GM18907 (cell line): Measurements from ENCODE around the gene RAB3D.
"Not testable (repeated sequence)": the region's sequence is repeated elsewhere in the genome, so short reads cannot be mapped to it uniquely, and the experiment has no call there.

Source experiments
- ATAC-seq: cut with Tn5 transposase; IDR thresholded peaks from one replicate; pipeline ENCODE4 v1.9.1; 2021; ENCODE audit warnings: mild to moderate bottlenecking, moderate library complexity; ENCODE audit not compliant: unreplicated experiment

RAB3D gene

GRCh38 chr19:11340099-11340467, 626 bp upstream of the RAB3D start:
- ATAC-seq = not testable (repeated sequence)

GRCh38 chr19:11338569-11339253, 746 bp downstream of the RAB3D start:
- ATAC-seq = no peak

- no peak for ATAC-seq
Measured at GRCh38 chr19:11338121-11338520, 1.3 kb downstream of the RAB3D start.

DNA sequence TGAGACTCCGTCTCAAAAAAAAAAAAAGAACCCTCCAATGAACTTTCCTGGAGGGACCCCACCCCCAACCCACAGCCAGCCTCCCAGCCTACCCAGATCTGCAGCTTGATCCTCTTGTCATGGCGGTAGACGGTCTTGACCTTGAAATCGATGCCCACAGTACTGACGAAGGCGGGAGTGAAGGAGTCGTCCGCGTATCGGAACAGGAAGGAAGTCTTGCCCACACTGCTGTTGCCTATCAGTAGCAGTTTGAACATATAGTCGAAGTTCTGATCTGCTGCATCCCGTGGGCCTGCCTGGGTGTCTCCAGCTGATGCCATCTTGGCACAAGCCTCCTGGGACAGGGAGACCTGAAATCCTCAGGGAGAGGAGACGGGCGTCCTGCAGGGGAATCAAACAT, 2.4 kb downstream of the RAB3D start:
- no peak for ATAC-seq

GRCh38 chr19:11335449-11336146, 3.9 kb downstream of the RAB3D start:
- no peak for ATAC-seq

GRCh38 chr19:11333838-11334237, 5.6 kb downstream of the RAB3D start:
- ATAC-seq = not testable (repeated sequence)

- no peak for ATAC-seq
Measured at GRCh38 chr19:11332822-11333221, 6.6 kb downstream of the RAB3D start.

- no peak for ATAC-seq
Measured at GRCh38 chr19:11331502-11331901, 8.0 kb downstream of the RAB3D start.

DNA sequence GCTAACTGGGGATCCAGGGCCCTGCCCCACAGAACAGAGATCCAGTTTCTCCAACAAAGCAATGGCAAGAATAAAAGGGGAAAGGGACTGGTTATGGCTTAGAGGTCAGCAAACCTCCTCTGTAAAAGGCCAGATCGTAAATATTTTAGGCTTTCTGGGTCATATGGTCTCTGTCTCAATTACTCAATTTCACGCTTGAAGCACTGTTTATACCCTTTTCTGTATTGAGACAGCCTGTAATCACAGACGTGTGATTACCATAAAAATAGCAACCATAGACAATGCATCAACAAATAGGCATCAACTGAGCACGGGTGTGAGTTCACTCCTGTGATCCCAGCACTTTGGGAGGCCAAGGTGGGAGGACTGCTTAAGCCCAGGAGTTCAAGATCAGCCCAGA, 9.3 kb downstream of the RAB3D start:
- no peak for ATAC-seq

DNA sequence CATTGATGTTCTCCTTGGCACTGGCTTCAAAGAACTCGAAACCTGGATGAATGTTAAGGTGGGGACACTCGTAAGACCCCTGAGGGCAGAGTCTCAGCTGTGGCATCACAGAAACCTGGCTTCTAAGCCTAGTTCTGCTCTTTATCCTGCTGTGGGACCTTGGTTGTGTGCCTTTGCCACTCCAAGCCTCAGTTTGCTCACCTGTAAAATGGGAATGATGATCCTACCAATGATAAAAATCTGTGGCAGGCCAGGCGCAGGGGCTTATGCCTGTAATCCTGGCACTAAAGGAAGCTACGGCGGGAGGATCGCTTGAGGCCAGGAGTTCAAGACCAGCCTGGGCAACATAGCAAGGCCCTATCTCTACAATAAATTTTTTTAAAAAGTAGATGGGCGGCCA, 13.9 kb downstream of the RAB3D start:
- no peak for ATAC-seq

- no peak for ATAC-seq
Measured at GRCh38 chr19:11324748-11325389, 14.6 kb downstream of the RAB3D start.

DNA sequence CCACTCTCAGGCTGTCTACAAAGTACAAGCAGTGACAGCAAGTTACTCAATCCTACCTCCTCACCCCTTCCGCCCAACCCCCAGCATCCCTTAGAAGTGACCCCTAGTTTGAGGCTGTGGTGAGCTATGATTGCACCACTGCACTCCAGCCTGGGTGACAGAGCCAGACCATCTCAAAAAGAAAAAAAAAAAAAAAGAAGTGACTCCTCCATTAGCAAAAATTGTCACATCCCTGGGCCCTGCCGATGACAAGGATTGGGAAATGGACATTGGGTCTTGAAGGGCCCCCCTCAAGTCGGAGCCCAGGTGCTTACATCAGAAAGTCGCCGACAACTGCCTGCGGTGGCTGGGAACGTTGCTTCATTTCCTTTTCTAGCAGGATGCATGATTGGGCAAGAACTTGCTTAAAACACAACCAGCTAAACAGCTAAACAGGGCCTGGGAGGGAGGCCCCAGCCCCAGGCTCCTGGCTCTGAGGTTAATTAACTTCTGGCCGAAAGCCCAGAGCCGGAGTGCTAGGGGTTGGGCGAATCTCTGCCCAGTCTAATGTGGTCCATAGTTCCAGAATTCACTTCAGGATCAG, 15.3 kb downstream of the RAB3D start:
- ATAC-seq = peak; percentile 58

DNA sequence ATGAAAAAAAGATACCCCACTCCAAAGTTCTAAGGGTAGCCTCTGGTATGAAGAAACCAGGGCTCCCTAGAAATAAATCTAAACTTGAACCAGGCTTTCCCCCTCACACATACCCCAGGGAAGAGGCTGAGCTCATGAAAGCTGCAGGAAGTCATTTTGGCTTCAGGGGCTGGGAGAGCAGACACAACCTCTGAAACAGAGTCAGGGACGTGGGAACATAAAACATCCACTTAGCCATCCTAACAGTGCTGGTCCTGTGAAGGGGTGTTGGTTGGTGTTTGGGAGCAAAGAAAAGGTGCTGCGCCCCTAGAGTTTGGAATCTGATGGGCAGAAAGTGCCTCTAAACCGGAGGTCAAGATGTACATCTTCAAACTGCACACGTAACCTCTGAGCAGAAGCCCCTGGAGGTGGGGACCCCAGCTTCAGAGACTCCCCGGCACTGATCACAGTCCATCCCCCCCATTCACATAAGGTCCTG, 15.8 kb downstream of the RAB3D start:
- peak; percentile 8 for ATAC-seq

DNA sequence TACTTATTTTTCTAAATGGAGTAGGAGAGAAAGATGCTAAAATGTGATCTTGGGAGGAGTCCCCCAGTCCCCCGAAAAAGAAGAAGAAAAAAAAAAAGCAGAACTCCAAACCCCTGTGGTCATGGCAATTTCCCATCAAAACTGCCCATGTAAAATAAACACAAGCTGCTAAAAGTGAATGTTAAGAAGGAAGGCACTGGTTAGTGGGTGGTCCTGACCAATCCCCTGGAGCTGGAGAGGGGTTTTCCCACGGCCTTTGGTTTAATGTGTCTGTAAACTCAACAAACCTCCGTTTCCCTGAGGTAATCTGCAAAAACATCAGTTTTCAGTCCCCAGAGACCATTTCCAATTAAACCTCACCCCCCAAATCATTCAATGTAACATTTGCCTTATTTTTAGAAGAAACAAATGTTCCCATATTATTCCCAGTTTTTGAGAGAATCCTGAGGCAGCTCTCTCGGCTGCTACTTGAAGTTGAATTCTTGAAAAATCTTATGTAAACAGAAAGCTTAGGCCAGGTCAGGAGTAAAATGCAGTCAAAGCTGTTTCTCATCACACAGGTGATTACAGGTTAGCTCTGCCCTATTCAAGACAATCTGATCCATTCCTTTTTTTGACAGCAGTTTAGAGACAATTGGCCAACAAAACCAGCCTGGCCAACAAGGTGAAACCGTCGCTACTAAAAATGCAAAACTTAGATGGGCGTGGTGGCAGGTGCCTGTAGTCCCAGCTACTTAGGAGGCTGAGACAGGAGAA, 17.0 kb downstream of the RAB3D start:
- no peak for ATAC-seq

- no peak for ATAC-seq
Measured at GRCh38 chr19:11321191-11322126, 18.0 kb downstream of the RAB3D start.

GRCh38 chr19:11320278-11320995, 19.0 kb downstream of the RAB3D start:
- not testable (repeated sequence) for ATAC-seq

GRCh38 chr19:11306337-11306736, 33.1 kb downstream of the RAB3D start:
- ATAC-seq = no peak

- ATAC-seq = no peak
Measured at GRCh38 chr19:11304936-11305335, 34.5 kb downstream of the RAB3D start.

DNA sequence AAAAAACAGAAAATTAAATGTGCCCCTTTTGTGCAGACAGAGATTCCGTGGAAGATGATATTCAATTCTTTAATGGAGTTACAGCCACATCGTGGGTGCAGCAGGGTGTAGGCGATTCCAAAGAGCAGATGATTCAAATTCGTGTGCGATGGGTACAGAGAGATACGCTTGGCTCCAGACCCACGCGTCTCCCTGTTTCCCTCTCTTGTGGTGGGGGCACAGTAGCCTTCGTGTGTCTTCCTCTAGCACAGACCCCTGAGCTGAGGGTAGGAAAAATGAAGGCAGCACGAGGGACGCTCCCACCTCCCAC, 38.7 kb downstream of the RAB3D start:
- ATAC-seq = no peak
